ENCODE results near the gene CBFB. TPM values are rescaled to one million over a fixed set of nuclear protein-coding genes. Genes with fewer than 3 reads are reported as not detected.
A peak's percentile ranks its signal among the peaks of the same experiment; 100 is the strongest.

Gene CBFB
- total and polyA plus RNA-seq, 2 of the 4 experiments (the other 2 are of a cell fraction) = 44.2 to 48.0 TPM

DNA sequence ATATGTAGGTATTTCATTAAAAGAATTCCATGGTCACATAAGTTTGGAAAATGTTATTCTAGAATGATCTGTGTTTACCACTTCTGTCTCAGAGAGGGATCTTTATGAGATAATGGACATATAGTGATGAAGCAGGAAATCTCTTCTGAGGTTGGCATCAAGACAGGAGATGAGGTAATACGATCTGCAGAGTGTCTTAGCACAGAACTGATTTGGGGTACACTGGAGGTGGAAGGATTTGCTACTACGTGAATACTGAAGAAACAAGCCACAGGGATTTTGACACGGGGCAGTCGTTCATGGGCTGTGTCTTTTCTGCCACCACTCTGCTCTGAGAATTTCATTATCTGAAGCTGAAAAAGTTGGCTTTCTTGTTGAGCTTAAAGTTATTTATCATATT is 5.5 kb downstream of the CBFB start:
- Histone ChIP-seq H4K20me1 (ENCODE audit: insufficient read depth, low read length) (peaks cover 53% of the 10 kb centered on the region), H3K36me3 (ENCODE audit: control insufficient read depth, insufficient read depth, low read length) (peaks cover 10% of the 10 kb centered on the region), H4K91ac (ENCODE audit: insufficient read depth, low read depth, low read length) (no peak overlapping the region), H2AK5ac (ENCODE audit: low read depth, low read length) (no peak overlapping the region), H2BK20ac (ENCODE audit: low read depth, low read length) (no peak overlapping the region), H3K56ac (ENCODE audit: extremely low read depth, insufficient read depth, low read length) (no peak overlapping the region), H4K5ac (ENCODE audit: low read depth, low read length) (no peak overlapping the region), H3K9me3 (ENCODE audit: control insufficient read depth, insufficient read depth, low read length) (no peaks in the 10 kb centered on the region), H2AFZ (replicated peaks; ENCODE audit: low read length, poor library complexity) (no peak overlapping the region), H3K79me1 (ENCODE audit: low read depth in 1 of 2, low read length in 2 of 2) (peaks cover 0 to 39% of the 10 kb centered on the region in 2 experiments; a peak in 2 of 4 replicates), H3K27me3 (ENCODE audit: control insufficient read depth, insufficient read depth, low read length) (no peaks in the 10 kb centered on the region), H2AK9ac (replicated peaks; ENCODE audit: low read depth, low read length, poor library complexity) (no peak overlapping the region), H3K4me1 (ENCODE audit: control insufficient read depth, insufficient read depth, low read length) (peaks cover 12% of the 10 kb centered on the region), H3K27ac (ENCODE audit: insufficient read depth, low read length) (no peak overlapping the region), H3K4ac (ENCODE audit: low read depth, low read length) (peak overlapping the region; percentile 40; the same call in 1 of the 2 replicates), H4K8ac (ENCODE audit: low read depth in 2 of 2, low read length in 2 of 2) (peak overlapping the region in 1 of 2 experiments; percentile 64; a peak in 2 of 4 replicates), H2BK5ac (ENCODE audit: low read depth, low read length, poor library complexity, severe bottlenecking) (peak overlapping the region; percentile 57), H3K4me2 (ENCODE audit: low read depth, low read length) (peak overlapping the region; percentile 91), H2BK15ac (ENCODE audit: low read depth, low read length) (no peak overlapping the region), H3K4me3 (ENCODE audit: insufficient read depth, low read depth, low read length) (no peak overlapping the region), H3K14ac (replicated peaks; ENCODE audit: low read depth, low read length) (peak overlapping the region; percentile 84), H3K9ac (ENCODE audit: low read depth, low read length) (no peak overlapping the region), H2BK120ac (ENCODE audit: low read depth, low read length) (no peak overlapping the region), H3K18ac (ENCODE audit: low read depth, low read length) (0 out of 2 replicates have a peak overlapping the region, but pooled peaks have one; percentile 65), H3K23ac (ENCODE audit: low read depth, low read length) (peak overlapping the region; percentile 62; the same call in 1 of the 2 replicates), H3K9me1 (ENCODE audit: insufficient read depth, low read length) (0 out of 2 replicates have a peak, but pooled peaks cover 3% of the 10 kb centered on the region)
- TF ChIP-seq CEBPB (IDR thresholded peaks at IDR 0.05; ENCODE audit: low read depth, low read length) (peak; percentile 38; the same call in 1 of the 2 replicates), MAFK (IDR thresholded peaks at IDR 0.05; ENCODE audit: low read depth, low read length) (no peak)
- CTCF ChIA-PET = no interaction called here
- dilution Hi-C loops (cut with HindIII; ENCODE audit: low sequenced_read_pairs, unreplicated experiment) (no loop called here), in situ Hi-C loops (cut with MboI; ENCODE audit: low sequenced_read_pairs) (no loop called here), intact Hi-C loops (cut with micrococcal nuclease) (loop anchor here (5.0 kb wide), 1 partner anchor 58 kb away; no protein-coding TSS in a partner anchor)
- ATAC-seq (ENCODE audit: low read depth) (no peak), DNase-seq (peak; percentile 66)
- POLR2A ChIA-PET (ENCODE audit: unreplicated experiment) = interaction anchor here (0.6 kb wide), 1 partner anchor 75 kb away, joined by 3 read pairs; no protein-coding TSS in a partner anchor
- no CpG with 5 or more reads among the region's 4 CpGs for WGBS, 2 experiments (ENCODE audit: extremely low coverage in 2 of 2, insufficient read length in 1 of 2)
- no TSS peak for BruUV-seq (replicated peaks)

Data from IMR-90 (cell line).